Anterior cingulate cortex (tissue), 58 donors: ENCODE measurements around the gene FCRL3.
"Not testable (repeated sequence)": the region's sequence is repeated elsewhere in the genome, so short reads cannot be mapped to it uniquely, and the experiment has no call there.

Experiments
- DNase-seq, 58 donors: peaks; one replicate each; lab custom pipeline; 2025; lab: John Stamatoyannopoulos, UW

Gene FCRL3

GRCh38 chr1:157700732-157701131, at the start of gene FCRL3:
Gene FCRL3 (minus strand): TSS chr1:157700769. CDS start chr1:157700489, 280 bp downstream.
- no peak for DNase-seq

- no peak for DNase-seq
Observed at GRCh38 chr1:157748262-157748817, 47.8 kb upstream of the FCRL3 start.

GRCh38 chr1:157739229-157739901, 38.8 kb upstream of the FCRL3 start:
- no peak for DNase-seq

GRCh38 chr1:157735991-157736390, 35.4 kb upstream of the FCRL3 start:
- not testable (repeated sequence) for DNase-seq

- DNase-seq, result peak in 1 of 58 donors; percentile 0
Observed at GRCh38 chr1:157734321-157734720, 33.8 kb upstream of the FCRL3 start.

- DNase-seq, result no peak
Observed at GRCh38 chr1:157732755-157733154, 32.2 kb upstream of the FCRL3 start.

- DNase-seq, result no peak
Observed at GRCh38 chr1:157725221-157725577, 24.6 kb upstream of the FCRL3 start.

- no peak for DNase-seq
Observed at GRCh38 chr1:157724537-157725220, 24.1 kb upstream of the FCRL3 start.

- DNase-seq, result no peak
Observed at GRCh38 chr1:157723157-157723556, 22.6 kb upstream of the FCRL3 start.

GRCh38 chr1:157721985-157722384, 21.4 kb upstream of the FCRL3 start:
- DNase-seq, result no peak

- DNase-seq, result no peak
Observed at GRCh38 chr1:157715736-157716135, 15.2 kb upstream of the FCRL3 start.

- no peak for DNase-seq
Observed at GRCh38 chr1:157711802-157712201, 11.2 kb upstream of the FCRL3 start.

- no peak for DNase-seq
Observed at GRCh38 chr1:157704878-157705277, 4.3 kb upstream of the FCRL3 start.

- DNase-seq, result no peak
Observed at GRCh38 chr1:157703981-157704380, 3.4 kb upstream of the FCRL3 start.

- DNase-seq, result no peak
Observed at GRCh38 chr1:157702308-157702825, 1.8 kb upstream of the FCRL3 start.

GRCh38 chr1:157700305-157700704, 264 bp downstream of the FCRL3 start:
- no peak for DNase-seq

- DNase-seq, result no peak
Observed at GRCh38 chr1:157697781-157698569, 2.6 kb downstream of the FCRL3 start.

- no peak for DNase-seq
Observed at GRCh38 chr1:157696966-157697628, 3.5 kb downstream of the FCRL3 start.

GRCh38 chr1:157695417-157695816, 5.2 kb downstream of the FCRL3 start:
- no peak for DNase-seq

GRCh38 chr1:157691285-157691920, 9.2 kb downstream of the FCRL3 start:
- DNase-seq, result peak in 15 of 58 donors; percentile 1 to 60 (median 4)
